Middle frontal gyrus (tissue), 1 donor: Measurements from ENCODE around the gene GPD2.

Source experiments
- DNase-seq: peaks from one replicate; pipeline ENCODE4 v3.0.0-alpha.2; 2015; ENCODE audit warnings: low spot score; ENCODE audit errors: extremely low spot score

The GPD2 gene

GRCh38 chr2:156435718-156436496, at the start of gene GPD2:
Gene GPD2 (plus strand): TSS chr2:156436379. CDS start chr2:156476106, 39,727 bp downstream.
- DNase-seq: peak; percentile 61

DNA sequence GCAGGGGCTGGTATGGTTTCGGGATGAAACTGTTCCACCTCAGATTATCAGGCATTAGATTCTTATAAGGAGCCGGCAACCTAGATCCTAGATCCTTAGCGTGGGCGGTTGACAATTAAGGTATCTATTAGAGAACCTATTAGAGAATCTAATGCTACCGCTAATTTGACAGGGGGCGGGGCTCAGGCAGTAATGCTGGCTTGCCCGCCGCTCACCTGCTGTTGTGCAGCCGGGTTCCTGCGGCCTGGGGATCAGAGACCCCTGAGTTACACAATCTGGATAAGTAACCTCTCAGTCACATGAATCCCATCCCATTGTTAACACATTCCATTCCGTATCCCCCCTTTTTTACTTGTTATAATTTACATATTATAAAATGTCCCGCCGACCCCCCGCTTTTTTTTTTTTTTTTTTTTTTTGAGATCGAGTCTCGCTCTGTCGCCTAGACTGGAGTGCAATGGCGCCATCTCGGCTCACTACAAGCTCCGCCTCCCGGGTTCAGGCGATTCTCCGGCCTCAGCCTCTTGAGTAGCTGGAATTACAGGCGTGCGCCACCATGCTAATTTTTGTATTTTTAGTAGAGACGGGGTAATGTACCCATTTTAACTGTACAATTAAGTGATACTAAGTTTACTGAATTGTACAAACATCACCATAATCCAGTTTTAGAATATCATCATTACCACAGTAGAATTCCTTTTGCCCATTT, 42.0 kb upstream of the GPD2 start:
- no peak for DNase-seq

DNA sequence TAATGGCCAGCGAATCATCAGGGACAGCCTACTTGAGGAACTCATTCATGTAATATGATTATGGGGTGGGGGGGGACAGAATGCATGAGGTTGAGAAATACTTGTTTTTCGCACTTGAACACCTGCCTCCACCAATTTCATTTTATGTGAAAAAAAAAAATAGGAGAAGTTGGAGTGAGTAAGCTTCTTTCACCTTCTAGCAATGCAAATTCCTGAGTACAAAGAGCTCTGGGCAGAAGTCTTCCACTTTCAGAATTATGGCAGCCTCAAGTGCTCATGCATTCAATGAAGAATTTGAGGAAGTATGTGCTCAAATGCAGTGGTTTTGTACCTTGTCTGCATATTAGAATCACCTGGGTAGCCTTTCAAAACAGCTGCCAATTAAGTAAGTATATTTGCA, 40.1 kb upstream of the GPD2 start:
- DNase-seq: no peak

DNA sequence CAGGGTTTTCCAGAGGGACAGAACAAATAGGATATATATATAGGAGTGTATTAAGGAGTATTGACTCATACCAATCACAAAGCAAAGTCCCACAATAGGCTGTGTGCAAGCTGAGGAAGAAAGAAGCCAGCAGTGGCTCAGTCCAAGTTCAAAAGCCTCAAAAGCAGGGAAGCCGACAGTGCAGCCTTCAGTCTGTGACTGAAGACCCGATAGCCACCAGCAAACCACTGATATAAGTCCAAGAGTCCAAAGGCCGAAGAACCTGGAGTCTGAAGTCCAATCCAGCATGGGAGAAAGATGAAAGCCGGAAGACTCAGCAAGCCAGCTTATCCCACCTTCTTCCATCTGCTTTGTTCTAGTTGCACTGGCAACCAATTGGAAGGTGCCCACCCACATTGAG, 39.0 kb upstream of the GPD2 start:
- DNase-seq: no peak

DNA sequence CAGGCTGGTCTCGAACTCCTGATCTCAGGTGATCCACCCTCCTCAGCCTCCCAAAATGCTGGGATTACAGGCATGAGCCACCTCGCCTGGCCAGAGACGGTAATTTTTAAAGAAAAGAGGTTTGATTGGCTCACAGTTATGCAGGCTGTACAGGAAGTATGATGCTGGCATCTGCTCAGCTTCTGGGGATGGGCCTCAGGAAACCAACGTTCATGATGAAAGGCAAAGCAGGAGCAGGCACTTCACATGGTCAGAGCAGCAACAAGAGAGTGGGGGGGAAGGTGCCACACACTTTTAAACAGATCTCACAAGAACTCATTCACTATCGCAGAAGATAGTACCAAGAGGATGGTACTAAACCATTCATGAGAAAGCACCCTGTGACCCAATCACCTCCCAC, 38.0 kb upstream of the GPD2 start:
- no peak for DNase-seq

DNA sequence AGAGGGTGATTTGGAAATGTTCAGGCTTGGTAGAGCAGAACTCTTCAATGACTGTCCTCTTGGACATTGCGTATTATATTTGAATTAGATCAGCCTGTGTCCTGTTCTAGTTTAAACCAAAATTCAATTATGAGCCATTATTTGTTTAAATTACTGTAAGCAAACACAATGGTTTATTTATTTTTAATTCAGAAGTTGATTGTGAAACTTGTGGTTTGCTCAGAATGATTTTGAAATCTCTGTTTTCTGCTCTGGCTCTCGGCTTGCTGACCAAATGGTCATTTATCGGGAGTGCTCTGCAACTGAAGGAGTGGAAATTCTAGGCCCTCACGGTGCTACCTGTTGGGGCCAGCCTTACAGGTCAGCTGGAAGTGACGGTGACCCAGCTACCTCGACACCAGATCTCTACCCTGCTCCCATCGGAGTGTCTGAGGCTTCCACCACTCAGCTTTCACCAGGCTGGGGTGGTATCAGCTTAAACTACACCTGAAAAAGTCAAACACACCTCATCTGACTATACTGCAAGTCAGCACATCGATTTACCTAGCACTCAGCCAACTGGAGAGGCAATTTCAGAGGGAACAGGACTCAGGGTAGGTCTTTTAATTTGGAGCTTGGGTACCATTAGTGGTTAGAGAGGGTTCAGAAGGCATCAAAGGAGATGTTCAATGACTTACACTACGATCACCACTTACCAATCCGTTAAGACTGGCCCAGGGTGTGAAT, 36.8 kb upstream of the GPD2 start:
- DNase-seq: no peak

- peak; percentile 87 for DNase-seq
These were observed 36.1 kb upstream of the GPD2 start for GRCh38 chr2:156399950-156400705.

- DNase-seq: peak; percentile 87
These were observed 35.2 kb upstream of the GPD2 start for GRCh38 chr2:156400706-156401678.

DNA sequence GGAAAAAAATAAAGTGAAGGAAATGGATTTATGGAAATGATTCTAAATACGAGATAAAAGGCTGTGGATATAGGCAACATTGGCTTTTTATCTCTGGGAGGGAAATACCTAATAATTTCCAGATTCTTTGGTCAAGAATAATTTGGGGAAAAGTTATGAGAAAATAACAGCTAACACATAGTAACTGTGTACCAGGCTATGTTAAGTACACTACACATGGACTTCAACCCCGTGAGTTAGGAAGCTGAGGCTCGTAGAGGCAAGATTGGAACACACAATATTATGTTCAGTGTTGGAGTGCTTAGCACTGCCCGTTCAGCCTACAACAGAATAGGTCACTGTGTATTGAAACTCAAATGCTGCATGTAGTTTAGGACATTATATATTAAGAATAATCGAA, 34.3 kb upstream of the GPD2 start:
- DNase-seq: no peak

GRCh38 chr2:156405586-156405985, 30.6 kb upstream of the GPD2 start:
- no peak for DNase-seq

DNA sequence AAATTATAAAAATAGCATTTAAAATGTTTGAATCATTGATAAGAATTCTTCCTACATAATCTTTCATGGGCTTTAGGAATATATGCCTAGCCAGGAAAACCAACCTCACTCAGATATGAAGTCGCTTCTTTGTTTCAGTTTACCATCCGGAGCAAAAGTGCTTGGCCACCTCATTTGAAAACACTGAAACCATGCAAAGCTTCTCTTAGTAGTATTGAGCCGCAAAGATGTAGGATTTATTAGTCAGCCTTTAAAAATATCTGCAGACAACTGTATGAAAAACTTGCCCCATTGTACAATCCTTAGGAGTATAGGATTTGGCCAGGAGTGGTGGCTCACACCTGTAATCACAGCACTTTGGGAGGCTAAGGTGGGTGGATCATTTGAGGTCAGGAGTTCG, 24.3 kb upstream of the GPD2 start:
- no peak for DNase-seq

DNA sequence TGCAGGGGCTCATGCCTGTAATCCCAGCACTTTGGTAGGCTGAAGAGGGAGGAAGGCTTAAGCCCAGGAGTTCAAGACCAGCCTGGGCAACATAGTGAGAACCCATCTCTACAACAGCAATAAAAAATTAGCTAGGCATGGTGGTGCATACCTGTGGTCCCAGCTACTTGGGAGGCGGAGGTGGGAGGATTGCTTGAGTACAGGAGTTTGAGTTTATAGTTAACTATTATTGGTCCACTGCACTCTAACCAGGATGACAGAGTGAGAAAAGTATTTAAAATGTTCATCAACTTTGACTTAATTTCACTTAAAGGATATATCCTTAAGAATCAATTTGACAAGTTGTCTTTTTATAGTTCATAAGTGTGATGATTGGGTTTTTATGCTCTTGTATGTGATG, 14.3 kb upstream of the GPD2 start:
- no peak for DNase-seq

DNA sequence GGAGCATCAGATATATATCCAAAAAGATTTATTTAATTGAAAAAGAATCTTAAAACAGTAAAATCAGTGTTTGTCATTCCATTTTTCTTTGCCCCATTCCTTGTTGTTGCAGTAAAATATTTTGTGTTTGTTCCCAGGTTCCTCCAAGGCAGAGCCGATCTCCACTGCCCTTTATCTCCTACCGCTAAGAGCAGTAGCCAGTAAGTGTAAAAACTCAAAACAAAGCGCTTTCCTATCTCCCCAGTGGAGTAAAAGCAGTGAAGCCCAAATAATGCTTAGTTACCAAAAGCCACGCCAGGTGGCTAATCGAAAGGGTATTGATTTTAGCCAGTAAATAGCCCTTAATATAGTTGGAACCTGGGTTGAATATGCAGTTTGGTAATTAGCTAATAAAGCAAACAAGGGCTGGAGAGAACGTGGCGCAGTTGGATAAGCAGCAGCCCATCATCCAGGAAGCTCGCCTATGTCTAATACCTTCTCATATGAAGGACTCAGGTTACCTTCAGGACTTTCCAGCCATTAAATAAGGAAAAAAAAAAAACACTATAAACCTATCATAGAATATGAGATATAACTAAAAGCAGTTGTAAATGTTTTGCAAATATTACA, 12.4 kb upstream of the GPD2 start:
- DNase-seq: no peak

DNA sequence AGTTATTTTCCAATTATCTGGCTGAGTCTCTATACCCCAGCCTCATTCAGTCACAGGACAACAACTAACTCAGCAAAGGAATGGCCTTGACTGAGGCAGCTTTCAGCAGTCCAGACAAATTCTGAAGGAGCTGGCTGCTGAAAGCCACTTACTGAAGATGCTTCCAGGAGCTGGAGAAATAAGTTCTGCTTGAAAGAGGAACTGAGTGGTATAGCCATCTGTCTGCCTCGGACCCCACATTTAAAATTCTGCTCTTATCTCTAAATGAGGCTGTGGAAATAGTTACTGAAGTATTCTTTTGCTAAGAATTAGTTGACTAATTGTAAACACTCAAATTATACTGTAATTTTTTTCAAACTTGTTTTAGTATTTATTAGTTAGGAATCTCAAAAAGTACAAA, 9.1 kb upstream of the GPD2 start:
- DNase-seq: no peak

DNA sequence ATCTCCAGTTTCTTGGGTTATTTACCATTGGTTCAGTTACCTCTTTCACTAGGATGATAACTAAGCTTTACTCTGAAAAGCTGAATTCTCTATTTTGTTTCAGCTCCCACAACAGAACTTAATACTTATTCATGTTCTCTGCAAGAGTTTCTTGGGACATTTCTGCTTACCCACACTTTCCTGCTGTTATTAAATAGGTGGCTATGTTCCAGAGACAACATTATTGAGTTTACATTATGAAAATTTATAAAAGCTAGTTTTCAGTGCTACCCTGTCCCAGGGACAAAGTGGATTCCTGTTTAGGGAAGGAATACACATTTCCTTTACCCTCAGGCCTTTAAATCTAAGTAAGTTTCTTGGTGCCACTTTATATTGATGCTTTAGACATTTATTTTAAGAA, 7.0 kb upstream of the GPD2 start:
- DNase-seq: no peak

- DNase-seq: no peak
These were observed 5.8 kb upstream of the GPD2 start for GRCh38 chr2:156430236-156430979.

DNA sequence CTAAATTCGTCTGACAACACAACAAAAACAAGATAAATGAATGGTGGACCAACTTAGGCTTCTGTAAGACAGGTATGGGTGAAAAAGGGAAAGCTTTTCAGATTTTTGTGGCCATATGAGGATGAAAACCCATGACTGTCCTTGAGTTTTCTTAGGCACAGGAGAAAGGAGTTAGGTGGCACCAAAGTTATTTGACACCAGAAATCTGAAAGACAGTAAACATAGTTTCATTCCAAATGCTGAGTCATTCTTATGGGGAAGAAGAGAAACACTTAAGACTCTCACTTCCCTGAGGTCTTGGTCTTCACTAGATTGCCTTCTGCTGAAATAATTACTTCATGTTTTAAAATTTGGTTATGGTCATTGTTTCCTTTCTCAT, 5.2 kb upstream of the GPD2 start:
- DNase-seq: no peak

- no peak for DNase-seq
These were observed 1.5 kb upstream of the GPD2 start for GRCh38 chr2:156434461-156435291.

GRCh38 chr2:156435396-156435717, 822 bp upstream of the GPD2 start:
- no peak for DNase-seq
